Stimulated activated CD8-positive, alpha-beta memory T cell treated with anti-CD3 and anti-CD28 coated beads, Interleukin-2, amount 100 ng/mL, for 1 hour (primary cell): ENCODE measurements around the gene RAB27A.
"Not testable (repeated sequence)": the region's sequence is repeated elsewhere in the genome, so short reads cannot be mapped to it uniquely, and the experiment has no call there.

Experiments
- DNase-seq, 2 donors: peaks; one replicate each; pipeline ENCODE4 v3.0.0-alpha.2; 2020; ENCODE audit warnings: low read depth in 2 of 2

The RAB27A gene

DNA sequence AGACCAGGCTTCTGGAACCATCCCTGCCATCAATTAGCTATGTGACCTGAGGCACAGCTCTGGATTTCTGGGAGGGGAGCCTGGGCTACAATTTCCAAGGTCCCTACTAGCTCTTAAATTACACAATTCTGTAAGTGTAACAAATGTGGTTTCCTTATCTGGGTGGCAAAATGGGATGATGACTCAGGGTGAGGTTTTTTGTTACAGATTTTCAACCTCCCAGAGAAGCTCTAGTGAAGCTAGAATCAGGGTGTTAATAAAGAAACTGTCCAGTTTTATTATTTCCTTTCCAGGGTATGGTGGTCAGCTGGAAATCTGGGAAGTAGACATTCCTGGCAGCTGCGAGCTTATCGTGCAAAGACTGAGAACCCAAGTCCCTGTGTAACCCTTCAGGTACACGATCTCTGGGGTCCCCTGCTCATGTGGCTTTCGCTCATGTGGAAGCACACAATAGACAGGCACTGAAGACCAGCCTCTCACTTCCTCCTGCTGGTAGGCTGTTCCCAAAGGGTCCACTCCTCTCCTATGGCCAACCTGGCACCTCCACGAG is 7.3 kb downstream of the RAB27A start:
- DNase-seq, result no peak

DNA sequence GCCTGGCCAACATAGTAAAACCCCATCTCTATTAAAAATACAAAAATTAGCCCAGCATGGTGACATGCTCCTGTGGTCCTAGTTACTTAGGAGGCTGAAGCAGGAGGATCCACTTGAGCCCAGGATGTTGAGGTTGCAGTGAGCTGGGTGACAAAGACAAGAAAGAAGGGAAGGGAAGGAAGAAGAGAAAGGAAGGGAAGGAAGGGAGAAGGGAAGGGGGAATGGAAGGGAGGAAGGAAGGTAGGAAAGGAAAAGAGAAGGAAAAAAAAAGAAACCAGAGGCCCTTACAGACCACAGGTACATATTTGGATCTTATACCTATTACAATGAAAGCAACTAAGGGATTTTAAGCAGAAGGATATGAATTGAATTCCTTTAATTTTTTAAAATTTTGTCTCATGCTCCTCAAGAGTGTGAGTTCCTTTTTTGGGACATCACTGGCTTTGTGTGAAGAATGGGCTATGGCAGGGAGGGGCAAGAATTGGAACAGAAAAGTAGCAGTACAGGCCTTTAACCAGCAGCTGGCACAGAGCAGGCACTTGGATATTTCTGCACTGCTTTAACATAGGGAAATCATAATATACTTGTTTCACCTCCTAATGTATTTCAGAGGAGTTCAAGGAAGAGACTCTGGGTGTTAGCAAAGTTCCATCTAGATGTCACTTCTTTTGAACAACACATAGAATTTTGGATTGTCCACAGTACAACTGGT is 7.9 kb downstream of the RAB27A start:
- no peak for DNase-seq

DNA sequence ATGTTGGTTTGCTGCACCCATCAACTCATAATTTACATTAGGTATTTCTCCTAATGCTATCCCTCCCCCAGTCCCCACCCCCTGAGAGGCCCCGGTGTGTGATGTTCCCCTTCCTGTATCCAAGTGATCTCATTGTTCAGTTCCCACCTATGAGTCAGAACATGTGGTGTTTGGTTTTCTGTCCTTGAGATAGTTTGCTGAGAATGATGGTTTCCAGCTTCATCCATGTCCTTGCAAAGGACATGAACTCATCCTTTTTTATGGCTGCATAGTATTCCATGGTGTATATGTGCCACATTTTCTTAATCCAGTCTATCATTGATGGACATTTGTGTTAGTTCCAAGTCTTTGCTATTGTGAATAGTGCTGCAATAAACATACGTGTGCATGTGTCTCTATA is 9.0 kb downstream of the RAB27A start:
- DNase-seq, result not testable (repeated sequence)

- peak in 1 of 2 donors; percentile 40 for DNase-seq
Measured at GRCh38 chr15:55279746-55280351, 9.8 kb downstream of the RAB27A start.

GRCh38 chr15:55279100-55279745 is 10.4 kb downstream of the RAB27A start:
- no peak for DNase-seq

- DNase-seq, result no peak
Measured at GRCh38 chr15:55277715-55278114, 11.9 kb downstream of the RAB27A start.

DNA sequence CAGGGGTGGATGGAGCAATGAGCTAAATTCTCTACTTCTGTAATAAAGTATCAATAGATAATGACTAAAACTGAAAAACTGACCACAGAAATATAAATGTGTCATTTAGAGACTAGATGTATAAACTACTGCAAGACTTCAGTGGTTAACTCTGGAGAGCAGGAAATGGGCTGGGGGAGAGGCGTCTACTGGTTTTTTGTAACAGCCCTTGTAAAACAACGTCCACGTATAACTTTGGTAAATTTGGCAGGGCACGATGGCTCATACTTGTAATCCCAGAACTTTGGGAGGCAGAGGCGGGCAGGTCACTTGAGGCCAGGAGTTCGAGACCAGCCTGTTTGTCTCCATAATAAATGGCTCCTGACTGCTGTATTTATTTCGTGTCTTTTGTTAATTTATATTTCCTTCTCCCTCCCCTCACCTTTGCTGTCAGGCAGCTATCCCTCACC is 12.5 kb downstream of the RAB27A start:
- no peak for DNase-seq

GRCh38 chr15:55276324-55276723 is 13.3 kb downstream of the RAB27A start:
- DNase-seq, result no peak

- DNase-seq, result no peak
Measured at GRCh38 chr15:55270291-55270690, 19.3 kb downstream of the RAB27A start.

- DNase-seq, result no peak
Measured at GRCh38 chr15:55268176-55268695, 21.4 kb downstream of the RAB27A start.

GRCh38 chr15:55267401-55268175 is 22.0 kb downstream of the RAB27A start:
- DNase-seq, result peak; percentile 39 to 52

GRCh38 chr15:55266547-55266946 is 23.1 kb downstream of the RAB27A start:
- no peak for DNase-seq

DNA sequence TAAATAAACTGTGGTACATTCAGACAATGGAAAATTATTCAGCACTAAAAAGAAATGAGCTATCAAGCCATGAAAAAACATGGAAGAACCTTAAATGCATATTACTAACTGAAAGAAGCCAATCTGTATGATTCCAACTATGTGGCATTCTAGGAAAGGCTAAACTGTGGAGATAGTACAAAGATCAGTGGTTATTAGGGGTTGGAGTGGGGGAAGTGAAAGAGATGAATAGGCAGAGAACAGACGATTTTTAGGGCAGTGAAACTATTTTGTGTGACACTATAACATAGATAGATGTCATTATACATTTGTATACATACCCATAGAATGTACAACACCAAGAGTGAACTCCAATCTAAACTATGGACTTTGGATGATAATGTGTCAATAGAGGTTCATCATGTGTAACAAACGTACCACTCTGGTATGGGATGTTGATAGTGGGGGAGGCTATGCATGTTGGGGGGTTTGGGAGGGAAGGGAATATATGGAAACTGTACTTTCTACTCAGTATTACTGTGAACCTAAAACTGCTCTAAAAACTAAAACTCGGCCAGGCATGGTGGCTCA is 29.0 kb downstream of the RAB27A start:
- no peak for DNase-seq

GRCh38 chr15:55257938-55258337 is 31.7 kb downstream of the RAB27A start:
- DNase-seq, result no peak

GRCh38 chr15:55257012-55257670 is 32.5 kb downstream of the RAB27A start:
- no peak for DNase-seq

DNA sequence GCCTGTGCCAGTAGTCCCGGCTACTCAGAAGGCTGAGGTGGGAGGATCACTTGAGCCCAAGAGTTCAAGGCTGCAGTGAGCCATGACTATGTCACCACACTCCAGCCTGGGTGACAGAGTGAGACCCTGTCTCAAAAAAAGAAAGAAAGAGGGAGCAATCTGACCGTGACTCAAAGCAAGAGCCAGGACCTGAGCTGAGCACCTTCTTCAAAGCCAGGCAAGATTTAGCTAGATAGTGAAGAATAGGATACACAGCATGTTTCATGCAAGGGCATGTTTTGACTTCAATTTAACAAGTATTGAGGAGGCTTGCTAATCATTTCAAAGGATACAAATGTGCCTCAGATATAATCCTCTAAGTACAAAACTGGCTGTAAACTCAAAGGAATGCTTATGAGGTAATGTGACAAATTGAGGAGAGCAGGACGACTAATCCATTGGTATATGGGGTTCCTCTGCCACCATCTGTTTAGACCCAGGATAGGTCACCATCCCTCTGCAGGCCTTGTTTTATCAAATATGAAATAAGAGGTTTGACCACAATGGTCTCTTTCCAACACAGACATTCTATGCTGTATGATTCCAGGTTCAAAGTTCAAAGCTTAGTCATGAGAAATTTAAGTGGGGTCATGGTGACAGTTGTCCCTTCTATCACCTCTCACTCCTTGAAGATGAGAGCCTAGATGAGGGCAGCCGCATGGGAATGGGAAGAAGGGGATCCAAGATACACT is 33.2 kb downstream of the RAB27A start:
- DNase-seq, result no peak

- no peak for DNase-seq
Measured at GRCh38 chr15:55255714-55256113, 33.9 kb downstream of the RAB27A start.

GRCh38 chr15:55254916-55255679 is 34.5 kb downstream of the RAB27A start:
- no peak for DNase-seq

DNA sequence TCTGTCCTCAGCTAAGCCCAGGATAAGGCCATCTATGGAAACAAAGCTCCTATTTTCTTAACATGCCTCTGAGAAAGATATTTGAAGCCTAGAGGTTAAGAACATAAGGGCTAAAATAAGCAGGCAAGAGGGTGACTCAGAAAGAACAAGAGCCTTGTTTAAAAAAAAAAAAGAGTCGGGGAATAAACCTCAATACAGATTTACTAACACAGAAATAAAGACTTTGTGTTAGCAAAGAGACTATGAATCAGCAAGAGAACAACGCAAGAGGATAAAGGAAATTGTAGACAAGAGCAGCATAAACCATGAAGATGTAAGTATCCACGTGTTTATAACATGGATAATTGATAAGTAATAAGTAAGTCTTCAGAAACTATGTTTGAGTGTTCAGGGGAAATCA is 36.0 kb downstream of the RAB27A start:
- no peak for DNase-seq
